ENCODE results near the gene SLC25A26.
A peak's percentile ranks its signal among the peaks of the same experiment; 100 is the strongest.

SLC25A26 gene

DNA sequence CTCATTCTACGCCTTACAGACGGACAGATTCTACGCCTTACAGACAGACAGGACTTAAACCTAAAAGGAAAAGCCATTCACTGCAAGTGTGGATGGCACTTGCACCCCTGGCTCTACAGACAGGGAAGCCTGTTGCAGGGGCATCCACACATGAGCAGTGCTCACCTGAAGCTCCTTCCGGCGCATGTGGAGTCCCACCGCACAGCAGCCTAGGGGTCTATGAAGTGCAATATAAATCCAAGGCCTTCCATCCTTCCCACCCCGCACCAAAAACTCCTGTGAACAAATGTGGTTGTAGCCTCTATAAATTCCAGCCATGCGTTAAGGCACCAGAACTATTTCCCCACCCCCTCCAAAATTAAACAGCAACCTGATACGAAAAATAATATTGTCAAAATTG, 158.8 kb downstream of the SLC25A26 start:
- DNase-seq = no peak

DNA sequence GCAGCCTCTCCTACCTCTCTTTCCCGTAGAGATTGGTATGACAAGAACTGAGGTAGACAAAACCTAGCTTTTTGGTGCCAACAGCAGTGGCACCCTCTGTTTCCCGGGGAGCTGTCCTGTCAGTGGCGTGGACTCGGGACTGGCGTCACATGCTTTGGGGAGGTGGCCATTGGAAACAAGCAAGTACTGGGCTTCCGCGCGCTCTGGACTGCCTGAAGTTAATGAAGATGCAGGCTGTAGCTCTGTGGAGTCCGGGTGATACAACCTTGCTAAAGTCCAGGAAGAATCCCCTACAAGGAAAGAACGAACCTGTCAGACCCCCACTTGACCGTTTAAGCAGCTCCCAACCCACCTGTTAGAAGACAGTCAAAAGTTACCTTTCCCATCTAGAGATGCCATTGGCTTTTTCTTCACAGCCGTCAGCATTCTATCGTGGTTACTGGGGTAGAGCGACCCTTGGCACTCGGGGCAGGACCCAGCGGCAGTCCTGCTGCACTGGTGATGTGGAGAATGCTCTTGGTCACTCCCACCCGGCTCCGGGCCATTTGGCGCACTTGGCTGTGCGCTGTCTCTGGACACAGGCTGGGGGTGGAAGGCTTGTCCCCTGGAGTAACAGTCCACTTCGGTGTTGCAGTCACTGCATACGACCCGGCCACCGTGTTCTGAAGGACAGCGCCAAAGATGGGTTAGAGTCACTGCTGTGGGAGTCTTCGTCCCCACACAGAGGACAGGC, 159.6 kb downstream of the SLC25A26 start:
- no peak for DNase-seq

DNA sequence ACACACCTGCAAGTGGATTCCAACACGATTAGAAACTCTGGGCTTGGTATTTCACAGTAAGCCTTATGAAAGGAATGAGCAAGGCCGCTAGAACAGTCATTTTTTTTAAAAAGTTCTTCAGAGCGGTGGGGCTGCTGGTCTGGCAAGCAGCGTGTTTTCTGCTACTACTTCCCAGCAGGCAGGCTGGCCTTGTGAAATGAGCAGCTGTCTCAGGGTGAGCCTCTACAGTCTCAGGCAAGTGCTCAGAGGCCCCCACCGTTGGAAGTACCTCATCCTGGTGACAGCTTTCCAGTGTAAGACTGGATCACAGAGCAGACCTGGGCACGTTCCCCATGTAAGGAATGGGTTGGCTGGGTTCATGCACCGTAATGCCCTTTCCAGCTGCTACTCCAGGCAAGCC, 160.8 kb downstream of the SLC25A26 start:
- no peak for DNase-seq

DNA sequence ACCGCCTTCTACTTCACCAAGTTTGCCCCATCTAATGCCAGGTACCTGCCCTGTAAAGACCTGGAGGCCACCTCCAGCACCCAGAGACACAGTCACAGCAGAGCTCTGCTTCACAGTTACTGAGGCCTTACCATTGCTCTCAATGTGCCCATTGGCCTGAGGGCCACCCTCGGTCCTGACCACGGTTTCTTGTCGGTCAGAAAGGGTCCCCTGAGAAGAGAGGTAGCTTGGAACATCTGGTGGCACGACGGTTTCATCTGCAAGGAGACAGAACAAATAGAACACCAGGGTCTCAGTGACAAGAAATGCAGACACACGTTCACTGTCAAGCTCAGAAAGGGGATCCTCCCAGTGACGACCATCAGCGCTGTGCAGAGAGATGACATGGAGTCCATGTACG, 161.3 kb downstream of the SLC25A26 start:
- DNase-seq = no peak

DNA sequence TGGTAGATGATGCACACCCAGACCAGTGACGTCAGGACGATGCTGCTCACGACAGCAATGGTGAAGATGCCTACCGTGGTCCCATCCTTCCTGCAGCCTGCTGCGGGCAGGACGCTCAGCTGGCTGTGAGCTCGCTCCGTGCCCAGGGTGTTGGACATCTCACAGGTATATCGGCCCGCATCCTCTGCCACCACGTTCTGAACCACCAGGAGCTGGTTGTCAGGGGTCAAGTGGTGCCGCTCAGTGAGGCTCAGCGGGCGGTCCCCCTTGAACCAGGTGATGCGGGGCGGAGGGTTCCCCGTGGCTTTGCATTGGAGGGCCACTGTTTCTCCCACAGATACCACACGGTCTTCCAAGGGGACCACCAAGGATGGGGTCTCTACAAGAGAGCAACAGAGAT, 162.2 kb downstream of the SLC25A26 start:
- DNase-seq = no peak

DNA sequence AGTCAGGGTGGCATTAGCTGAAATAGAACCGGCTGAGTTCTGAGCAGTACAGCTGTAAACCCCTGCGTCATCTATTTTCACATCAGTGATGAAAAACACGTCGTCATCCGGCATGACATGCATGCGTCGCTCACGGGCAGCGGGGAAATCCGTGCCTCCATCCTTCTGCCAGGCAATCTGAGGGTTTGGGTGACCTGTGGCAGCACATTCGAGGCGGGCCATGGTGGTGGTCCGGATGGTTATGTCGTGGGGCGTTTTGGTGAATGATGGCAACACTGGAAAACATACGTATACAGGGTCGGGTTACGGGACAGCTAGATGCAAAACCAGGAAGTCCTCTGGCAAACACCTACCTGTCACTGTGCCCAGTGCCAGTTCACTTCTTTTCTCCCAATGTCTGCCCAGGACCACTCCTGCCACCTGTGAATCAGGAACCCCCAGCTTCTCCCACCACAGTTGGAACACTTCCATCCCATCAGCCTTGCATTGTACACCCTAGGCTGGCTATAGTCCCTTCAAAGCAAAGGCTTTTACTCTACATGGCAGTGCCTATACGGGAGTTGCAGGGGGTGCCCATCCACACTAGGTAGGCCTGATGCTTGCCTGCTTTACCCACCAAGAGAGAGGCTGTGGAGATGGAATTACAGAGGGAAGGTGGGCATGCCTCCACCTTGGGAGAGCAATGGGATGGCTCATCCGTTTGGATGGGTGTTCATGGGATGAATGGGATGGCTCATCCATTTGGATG, 163.4 kb downstream of the SLC25A26 start:
- DNase-seq = no peak

DNA sequence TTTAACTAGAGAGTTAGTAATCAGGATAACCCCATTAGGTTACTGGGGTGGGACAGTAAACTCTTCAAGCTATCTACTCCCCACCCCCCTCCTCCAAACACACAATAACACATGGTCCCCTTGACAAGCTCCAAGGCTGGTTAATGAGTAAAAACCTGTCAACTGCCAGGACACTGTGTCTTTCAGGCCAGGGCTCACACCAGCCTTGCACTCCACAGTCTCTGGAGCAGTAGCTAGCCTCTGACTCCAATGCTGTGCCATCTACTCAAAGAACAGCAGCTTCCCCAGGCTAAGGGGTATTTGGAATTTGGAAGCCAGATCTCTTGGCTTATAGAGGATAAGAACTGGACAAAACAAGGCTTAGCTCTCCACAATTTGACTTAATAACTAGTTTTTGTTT, 164.3 kb downstream of the SLC25A26 start:
- no peak for DNase-seq

DNA sequence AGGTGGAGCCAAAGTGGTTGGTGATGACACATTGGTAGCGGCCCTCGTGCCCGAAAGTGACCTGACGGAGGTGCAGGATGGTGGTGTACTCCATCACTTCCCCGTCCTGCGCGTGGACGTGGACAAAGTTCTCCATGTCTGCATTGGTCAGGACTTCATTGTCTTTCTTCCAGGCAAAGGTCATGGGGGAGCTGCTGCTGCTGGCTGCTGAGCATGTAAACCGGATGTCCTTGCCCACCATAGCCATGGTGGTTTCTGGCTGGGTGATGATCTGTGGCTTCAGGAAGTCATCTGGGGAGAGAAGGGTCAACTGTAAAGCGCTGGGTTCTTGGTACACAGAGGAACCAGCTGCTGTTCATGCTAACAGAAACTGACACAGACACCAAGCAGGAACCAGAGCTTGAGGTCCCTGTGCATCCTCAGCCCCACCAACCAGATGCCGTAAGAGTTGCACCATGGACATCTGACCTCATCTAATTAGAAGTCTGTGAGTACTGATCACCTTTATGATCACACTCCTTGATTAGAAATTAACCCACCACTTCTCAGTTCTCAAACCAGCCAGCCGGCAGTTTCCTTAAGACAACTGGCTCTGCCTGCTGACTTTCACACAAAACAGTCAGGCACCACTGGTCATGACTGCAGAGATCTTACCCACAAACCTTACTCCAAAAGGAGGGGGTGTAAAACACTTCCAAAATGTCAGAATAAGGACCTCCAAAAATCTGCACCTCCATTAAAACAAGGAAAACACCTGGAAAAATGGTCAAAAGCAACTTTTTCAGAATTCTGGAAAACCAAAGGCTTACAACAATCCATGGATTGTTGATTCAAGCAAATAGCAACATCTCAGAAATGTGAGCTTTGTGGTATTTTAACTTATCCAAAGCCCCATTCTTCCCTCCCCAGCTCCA, 165.5 kb downstream of the SLC25A26 start:
- DNase-seq = no peak

DNA sequence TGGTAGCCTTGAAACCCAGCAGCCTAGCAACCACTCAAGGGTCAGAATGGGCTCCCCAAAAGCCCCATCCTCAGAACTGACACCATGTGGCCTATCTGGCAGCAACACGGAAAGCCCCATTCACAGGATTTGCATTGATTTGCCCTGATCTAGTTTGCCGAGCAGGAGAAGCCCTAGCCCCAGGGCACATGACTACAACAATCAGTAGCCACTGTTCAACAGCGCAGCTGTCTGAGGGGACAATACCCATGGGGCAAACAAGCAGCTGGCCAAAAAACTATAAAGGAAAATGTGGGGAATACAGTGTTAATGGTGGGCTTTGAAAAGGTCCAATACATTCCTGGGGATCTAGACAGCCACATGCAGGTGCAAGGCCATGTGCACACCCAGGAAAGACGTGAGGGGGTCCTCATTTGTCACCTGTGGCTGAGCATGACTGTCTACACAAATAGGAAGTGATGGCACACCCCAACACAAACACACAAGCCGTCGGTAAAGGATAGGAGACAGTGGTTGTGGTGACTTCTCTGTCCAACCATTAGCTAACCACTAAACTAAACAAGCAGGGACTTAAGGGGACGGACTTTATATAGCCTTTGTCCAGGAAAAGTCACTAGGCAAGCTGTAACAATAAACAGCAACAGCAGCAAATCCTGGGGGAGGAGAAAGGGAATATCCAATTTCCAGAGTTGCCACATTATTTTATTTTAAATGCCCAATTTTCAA, 166.3 kb downstream of the SLC25A26 start:
- DNase-seq = peak in 1 of 2 experiments; percentile 50

DNA sequence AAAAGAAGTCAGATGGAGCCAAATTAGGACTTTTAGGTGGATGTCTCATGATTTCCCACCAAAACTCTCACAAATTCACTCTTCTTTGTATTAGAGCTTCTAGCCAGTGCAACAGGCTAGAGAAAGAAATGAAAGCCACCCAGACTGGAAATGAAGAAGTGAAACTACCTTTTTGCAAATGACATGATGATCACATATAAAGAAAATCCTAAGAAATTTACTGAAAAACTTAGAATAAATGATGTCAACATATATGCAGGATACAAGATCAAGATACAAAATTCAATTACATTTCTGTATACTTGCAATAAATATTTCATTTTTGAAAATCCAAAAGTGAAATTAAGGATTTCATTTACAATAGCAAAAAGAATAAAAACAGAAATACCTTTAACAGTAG, 169.2 kb downstream of the SLC25A26 start:
- no peak for DNase-seq

DNA sequence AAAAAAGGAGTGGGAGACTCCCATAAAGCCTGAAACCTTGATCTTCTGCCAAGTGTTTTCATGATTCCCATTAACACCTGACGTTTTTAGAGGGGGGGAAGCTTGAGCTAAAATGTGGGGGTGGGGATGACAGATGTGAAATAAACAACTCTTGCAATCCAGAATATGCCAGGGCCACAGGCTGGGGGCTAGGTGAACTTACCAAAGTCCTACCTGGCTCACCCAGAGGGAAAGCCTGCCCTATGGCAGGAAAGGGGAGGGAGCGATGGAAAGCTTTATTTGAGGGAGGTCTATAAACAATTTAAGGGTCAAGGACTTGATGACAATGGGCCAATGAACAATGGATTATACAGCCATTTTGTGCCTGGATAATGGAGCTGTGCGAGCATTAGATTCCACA, 171.7 kb downstream of the SLC25A26 start:
- peak in 1 of 2 experiments; percentile 14 for DNase-seq

DNA sequence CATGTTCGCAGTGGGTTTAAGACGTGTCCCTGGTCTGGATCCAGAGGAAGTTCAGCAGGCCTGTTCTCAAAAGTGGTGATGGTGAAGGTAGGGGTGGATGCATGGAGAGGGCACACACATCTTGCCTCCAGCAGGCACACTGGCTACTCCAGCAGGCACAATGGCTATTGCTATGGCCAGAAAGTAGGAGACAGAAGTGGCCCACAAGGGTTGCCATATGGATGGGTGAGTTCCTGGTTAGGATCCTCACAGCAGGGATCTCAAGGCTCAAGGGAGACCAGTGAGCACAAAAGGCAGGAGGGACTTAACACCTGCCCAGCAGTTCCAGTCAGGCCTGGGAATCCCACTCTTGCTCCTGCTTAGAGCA, 172.1 kb downstream of the SLC25A26 start:
- no peak for DNase-seq

DNA sequence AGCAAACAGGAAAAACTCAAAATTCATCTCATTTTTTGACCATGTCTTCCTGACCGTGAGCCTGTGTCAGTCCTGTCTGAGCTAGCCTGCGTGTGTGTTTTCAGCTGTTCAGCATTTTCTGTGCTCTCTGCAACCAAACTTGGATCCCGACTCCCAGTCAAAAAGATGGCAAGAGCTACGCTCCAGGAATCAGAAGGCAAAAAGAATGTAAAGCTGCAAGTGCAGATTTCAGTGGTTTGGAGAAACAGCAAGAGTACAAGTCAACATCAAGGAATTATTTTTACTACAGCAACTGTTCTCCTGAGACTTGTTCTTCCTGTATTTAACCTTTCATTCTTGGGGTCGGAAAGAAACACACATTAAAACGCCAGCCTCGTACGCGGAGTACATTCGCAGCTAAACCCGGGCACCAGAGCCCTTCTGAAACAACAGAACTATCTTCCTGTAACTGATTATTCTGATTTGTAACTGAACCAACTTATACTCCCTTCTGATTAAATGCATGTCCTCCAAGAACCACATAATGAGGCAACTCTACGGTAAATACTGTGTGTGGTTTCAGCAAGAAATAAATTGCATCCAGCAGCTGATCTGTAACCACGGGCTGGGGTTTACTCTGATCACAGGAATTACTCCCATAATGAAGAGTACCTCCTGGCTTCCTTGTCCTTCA, 172.7 kb downstream of the SLC25A26 start:
- no peak for DNase-seq

DNA sequence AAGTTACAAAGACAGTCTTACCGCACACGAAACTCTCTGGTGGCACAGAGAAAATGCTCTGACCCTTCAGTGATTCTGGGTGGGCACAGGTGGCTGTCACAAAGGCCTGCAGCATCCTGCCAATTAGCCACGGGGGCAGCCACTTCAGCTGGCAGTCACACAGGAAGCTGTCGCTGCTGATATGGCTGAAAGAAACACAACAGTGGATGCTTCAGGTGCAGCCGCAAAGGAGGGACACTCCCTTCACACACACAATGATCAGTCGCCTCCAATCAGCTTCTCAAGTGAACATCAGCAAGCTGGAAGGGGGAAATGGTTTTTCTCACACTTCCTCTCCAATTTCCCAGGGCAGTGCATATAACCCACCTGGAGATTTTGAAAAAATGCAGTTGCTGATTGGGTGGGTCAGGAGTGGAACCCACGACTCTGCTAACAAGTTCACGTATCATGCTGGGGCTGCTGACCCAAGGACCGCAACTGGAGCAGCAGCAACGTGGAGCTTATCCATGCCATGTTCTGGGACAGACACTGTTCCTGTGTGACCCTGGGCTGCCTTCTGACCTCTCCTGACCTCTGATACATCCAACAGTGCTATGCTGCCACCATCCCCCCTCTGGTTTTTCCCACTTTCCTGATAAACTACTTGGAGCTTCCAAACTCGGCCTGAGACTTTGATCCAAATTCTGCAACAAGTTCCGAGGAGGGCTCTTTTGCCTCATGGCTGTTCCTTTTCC, 173.4 kb downstream of the SLC25A26 start:
- DNase-seq = peak; percentile 36 to 77

DNA sequence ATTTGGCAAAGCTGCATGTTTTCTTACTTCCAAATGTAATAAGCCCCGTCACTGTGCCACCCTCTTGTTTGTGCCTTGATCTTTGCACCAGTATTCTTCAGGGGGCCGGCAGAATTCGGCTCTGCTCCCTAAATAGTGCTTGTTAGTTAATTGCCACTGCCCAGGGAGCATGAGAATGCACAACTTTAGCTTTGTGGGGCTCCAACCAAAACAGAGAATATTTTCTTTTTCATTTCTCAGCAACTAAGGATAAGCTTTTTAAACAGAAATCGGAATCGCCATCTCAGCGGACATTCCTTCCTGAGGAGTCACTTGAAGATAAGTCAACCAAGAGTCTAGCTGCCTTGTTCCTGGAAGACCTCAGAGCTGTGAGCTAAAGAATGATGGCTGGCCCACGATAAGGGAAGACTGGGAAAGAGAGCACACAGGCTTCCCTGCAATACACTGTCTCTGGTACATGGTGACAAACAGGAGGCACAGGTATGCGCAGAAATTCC, 174.0 kb downstream of the SLC25A26 start:
- DNase-seq = no peak

DNA sequence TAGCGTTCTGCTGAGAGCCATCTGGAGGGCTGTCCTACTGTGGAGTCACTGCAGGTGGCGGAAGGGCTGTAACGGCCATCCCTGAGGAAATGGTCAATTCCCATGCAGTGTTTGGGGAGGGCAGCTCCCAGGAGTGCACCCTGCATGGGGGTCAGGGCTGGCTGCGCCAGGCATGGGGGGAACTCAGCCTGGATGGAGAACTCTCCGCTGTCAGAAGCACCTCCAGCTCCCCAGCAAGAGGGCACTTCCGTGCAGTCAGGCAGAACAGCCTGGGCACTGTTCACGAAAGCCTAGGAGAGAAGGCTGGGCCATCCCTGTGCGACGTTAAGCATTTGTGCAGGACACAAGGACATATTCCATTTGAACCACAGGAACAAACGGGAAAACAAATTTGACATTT, 174.8 kb downstream of the SLC25A26 start:
- DNase-seq = no peak

DNA sequence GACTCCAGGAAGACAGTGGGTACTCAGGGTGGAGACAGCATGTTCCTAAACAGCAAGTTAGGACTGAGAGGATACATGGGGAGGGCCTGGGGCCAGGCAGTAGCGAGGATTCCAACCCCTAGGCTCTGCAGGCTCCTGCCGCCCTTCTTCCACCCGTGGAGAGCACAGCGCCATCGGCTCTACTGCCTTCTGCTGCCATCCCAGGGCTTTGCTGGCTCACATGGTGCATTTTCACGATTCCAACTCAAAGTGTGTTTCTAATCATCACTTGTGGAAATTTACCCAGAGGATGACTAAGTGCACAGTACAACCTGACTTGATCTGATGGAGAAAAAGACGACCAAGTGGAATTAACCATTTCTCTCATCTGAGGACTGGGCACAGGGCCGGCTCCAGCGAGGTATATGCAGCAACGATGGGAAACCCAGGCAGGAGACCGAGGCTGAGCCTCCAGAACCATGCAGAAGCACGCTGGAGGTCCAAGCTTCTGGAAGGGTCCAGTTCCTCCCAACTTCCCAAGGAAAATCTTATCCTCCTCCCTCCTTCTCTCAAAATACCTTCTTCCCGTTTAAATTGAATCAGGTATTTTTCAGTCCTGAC, 175.5 kb downstream of the SLC25A26 start:
- no peak for DNase-seq

DNA sequence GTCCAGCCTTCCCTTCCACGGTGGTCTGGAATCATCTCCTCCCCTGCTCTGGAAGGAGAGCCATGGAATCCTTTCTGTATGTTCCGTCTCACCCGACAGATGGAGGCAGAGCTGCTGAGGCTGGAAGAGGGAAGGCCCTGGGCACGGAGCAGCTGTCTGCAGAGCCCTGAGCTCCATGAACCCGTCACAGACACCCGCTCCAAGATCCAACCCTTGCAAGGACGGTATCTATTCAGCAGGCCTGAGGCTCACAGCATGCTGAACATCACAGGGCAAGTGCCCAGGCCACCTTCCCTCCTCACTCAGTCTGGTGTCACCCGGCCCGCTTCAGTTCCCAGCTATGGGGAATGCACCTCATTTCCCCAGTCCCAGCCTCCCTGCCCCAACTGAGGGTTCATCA, 176.1 kb downstream of the SLC25A26 start:
- DNase-seq = no peak

DNA sequence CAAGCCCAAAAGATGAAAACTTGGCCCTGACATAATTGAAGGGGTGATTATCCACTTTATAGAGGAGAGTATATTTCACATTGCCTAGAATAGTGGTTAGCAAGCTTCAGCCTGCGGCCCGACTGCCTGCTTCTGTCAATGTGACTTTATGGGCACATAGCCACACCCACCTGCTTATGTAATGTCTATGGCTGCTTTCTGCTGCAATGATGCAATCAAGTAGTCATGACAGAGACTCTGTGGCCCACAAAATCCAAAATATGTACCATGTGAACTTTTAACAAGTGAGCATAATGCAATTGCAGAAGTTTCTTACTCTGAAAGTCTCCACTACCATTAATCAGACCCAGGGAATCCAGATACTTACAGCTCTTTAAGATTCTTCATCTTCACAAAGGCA, 176.9 kb downstream of the SLC25A26 start:
- DNase-seq = no peak

DNA sequence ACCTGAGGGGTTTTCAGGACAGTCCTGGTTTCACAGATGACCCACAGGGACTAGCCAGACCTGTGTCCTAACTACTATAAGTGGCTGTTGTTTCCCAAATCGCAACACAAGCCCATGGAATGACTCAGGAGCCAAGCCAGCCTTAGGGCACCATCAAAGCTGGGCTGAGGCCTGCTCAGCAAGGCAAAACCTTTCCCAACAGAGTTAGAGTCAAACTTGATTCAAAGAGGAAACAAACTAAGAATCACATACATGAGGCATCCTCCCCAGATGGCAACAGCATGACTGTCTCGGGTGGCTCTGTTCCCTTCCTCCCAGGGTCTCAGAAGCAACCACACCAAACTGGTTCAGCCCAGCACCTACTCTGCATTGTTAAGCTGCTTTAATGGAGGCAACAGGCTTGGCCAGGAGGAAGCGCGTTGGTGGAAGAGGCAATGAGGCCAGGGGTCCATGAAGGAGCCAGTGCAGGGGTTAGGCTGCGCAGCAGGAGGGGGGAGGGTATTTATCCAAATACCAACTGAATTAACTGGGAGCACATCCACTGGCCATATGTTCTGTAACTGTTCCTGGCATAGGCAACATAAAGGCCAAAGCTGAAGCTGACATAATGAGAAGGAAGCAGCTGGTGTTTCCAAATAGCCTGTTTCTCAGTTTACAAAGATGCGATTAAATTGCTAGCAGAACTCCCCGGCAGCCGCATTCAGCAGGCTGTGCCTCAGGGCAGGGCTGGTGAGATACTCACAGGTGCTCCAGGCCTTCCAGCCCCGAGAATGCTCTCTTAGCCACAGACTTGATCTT, 177.6 kb downstream of the SLC25A26 start:
- peak; percentile 56 to 87 for DNase-seq

Measured in NCI-H2081 (cell line).